MM.1S (cell line): ENCODE measurements around the gene MLLT10.
"Not testable (repeated sequence)": the region's sequence is repeated elsewhere in the genome, so short reads cannot be mapped to it uniquely, and the experiment has no call there.

Experiments
- DNase-seq: peaks from one replicate; pipeline ENCODE4 v3.0.0-alpha.2; 2015
- H2AFZ ChIP-seq: fragments of 300-600 bp; sonication (generic); 2 replicates; pipeline ENCODE4 v1.6.0; 2016; ENCODE audit warnings: antibody characterized with exemption, low read length
- H3F3A ChIP-seq: fragments of 300-600 bp; sonication (generic); 2 replicates; pipeline ENCODE4 v1.6.1; 2016; ENCODE audit warnings: mild to moderate bottlenecking, antibody characterized with exemption, low read length, moderate library complexity, mixed read lengths; ENCODE audit not compliant: insufficient read depth
- H3K27ac ChIP-seq: fragments of 300-600 bp; sonication (generic); 2 replicates; pipeline ENCODE4 v1.5.1; 2016; ENCODE audit warnings: mild to moderate bottlenecking, low read length
- H3K27me3 ChIP-seq: fragments of 300-600 bp; sonication (generic); replicated peaks from 2 replicates; pipeline ENCODE4 v1.6.0; 2016; ENCODE audit warnings: low read length; ENCODE audit not compliant: insufficient read depth
- H3K36me3 ChIP-seq: fragments of 300-600 bp; sonication (generic); replicated peaks from 2 replicates; pipeline ENCODE4 v1.6.1; 2016; ENCODE audit warnings: mild to moderate bottlenecking, low read length, mixed read lengths; ENCODE audit not compliant: insufficient read depth
- H3K4me1 ChIP-seq: fragments of 300-600 bp; sonication (generic); 2 replicates; pipeline ENCODE4 v1.6.1; 2016; ENCODE audit warnings: low read length, mixed read lengths
- H3K4me2 ChIP-seq: fragments of 300-600 bp; sonication (generic); 2 replicates; pipeline ENCODE4 v1.6.0; 2016; ENCODE audit warnings: low read depth, low read length
- H3K4me3 ChIP-seq: fragments of 300-600 bp; sonication (generic); 2 replicates; pipeline ENCODE4 v1.5.1; 2016; ENCODE audit warnings: low read length, mixed read lengths
- H3K79me2 ChIP-seq: fragments of 300-600 bp; sonication (generic); 2 replicates; pipeline ENCODE4 v1.6.1; 2016; ENCODE audit warnings: mixed run types, low read length, mixed read lengths
- H3K9ac ChIP-seq: fragments of 300-600 bp; sonication (generic); 2 replicates; pipeline ENCODE4 v1.6.1; 2016; ENCODE audit warnings: low read length, mixed read lengths
- H3K9me2 ChIP-seq: fragments of 300-600 bp; sonication (generic); replicated peaks from 2 replicates; pipeline ENCODE4 v1.6.1; 2016; ENCODE audit warnings: mild to moderate bottlenecking, low read length, mixed read lengths; ENCODE audit not compliant: insufficient read depth
- H3K9me3 ChIP-seq: fragments of 300-600 bp; sonication (generic); replicated peaks from 2 replicates; pipeline ENCODE4 v1.6.1; 2016; ENCODE audit warnings: mild to moderate bottlenecking, low read length, mixed read lengths; ENCODE audit not compliant: insufficient read depth
- H4K20me1 ChIP-seq: fragments of 300-600 bp; sonication (generic); 2 replicates; pipeline ENCODE4 v1.6.1; 2016; ENCODE audit warnings: mild to moderate bottlenecking, low read length, moderate library complexity, mixed read lengths; ENCODE audit not compliant: insufficient read depth
- CTCF ChIP-seq: fragments of 300-600 bp; sonication (generic); IDR thresholded peaks from 2 replicates; pipeline ENCODE4 v1.5.1; 2016; ENCODE audit warnings: antibody characterized with exemption, low read length, mixed read lengths
- EZH2 ChIP-seq: fragments of 300-600 bp; sonication (generic); optimal IDR thresholded peaks from 2 replicates; pipeline ENCODE3; 2017; ENCODE audit warnings: low read depth, mild to moderate bottlenecking, antibody characterized with exemption, low read length, mixed read lengths
- EZH2phosphoT487 ChIP-seq: fragments of 300-600 bp; sonication (generic); IDR thresholded peaks from 2 replicates; pipeline ENCODE4 v1.6.1; 2018; ENCODE audit warnings: antibody characterized with exemption, low read length

The MLLT10 gene

GRCh38 chr10:21707498-21707897 lies 173.5 kb downstream of the MLLT10 start:
- DNase-seq = no peak
- Histone ChIP-seq H4K20me1 (peaks cover 17% of the 10 kb centered on the region; the same call in 1 of the 2 replicates), H3K27ac (no peak overlapping the region), H3K9me3 (no peaks in the 10 kb centered on the region), H3K79me2 (peaks cover 54% of the 10 kb centered on the region), H3K9ac (no peak overlapping the region), H3K4me2 (no peak overlapping the region), H3F3A (peaks cover 30% of the 10 kb centered on the region), H3K36me3 (no peaks in the 10 kb centered on the region), H2AFZ (no peak overlapping the region), H3K27me3 (no peaks in the 10 kb centered on the region), H3K4me1 (peaks cover 51% of the 10 kb centered on the region), H3K4me3 (no peak overlapping the region), H3K9me2 (no peaks in the 10 kb centered on the region)
- no peak for TF ChIP-seq EZH2

- H3K9me2 ChIP-seq = no peaks in the 10 kb centered on the region
- TF ChIP-seq EZH2phosphoT487 (no peak), EZH2 (no peak), CTCF (no peak)
- no peak overlapping the region for H3K4me2 ChIP-seq
- H3K79me2 ChIP-seq = peaks cover 25% of the 10 kb centered on the region
- H2AFZ ChIP-seq = no peak overlapping the region
- no peak overlapping the region for H3K9ac ChIP-seq
- H4K20me1 ChIP-seq = no peaks in the 10 kb centered on the region
- H3F3A ChIP-seq = peaks cover 24% of the 10 kb centered on the region
- H3K27ac ChIP-seq = no peak overlapping the region
- H3K36me3 ChIP-seq = 0 out of 2 replicates have a peak, but pooled peaks cover 2% of the 10 kb centered on the region
- no peaks in the 10 kb centered on the region for H3K9me3 ChIP-seq
- H3K4me3 ChIP-seq = no peak overlapping the region
- no peaks in the 10 kb centered on the region for H3K27me3 ChIP-seq
- H3K4me1 ChIP-seq = peaks cover 33% of the 10 kb centered on the region
- DNase-seq = no peak
These were observed 178.9 kb downstream of the MLLT10 start for GRCh38 chr10:21712975-21713374.

GRCh38 chr10:21715531-21716195 lies 181.6 kb downstream of the MLLT10 start:
- 0 out of 2 replicates have a peak, but pooled peaks cover 2% of the 10 kb centered on the region for H3K36me3 ChIP-seq
- peaks cover 25% of the 10 kb centered on the region for H3K79me2 ChIP-seq
- H3K27ac ChIP-seq = no peak overlapping the region
- TF ChIP-seq EZH2phosphoT487 = no peak
- TF ChIP-seq EZH2 = no peak
- no peak for TF ChIP-seq CTCF
- DNase-seq = no peak
- peaks cover 19% of the 10 kb centered on the region for H3K4me1 ChIP-seq
- H3F3A ChIP-seq = peaks cover 9% of the 10 kb centered on the region; the same call in 1 of the 2 replicates
- no peak overlapping the region for H3K4me2 ChIP-seq
- no peak overlapping the region for H3K9ac ChIP-seq
- H2AFZ ChIP-seq = no peak overlapping the region
- no peaks in the 10 kb centered on the region for H3K9me2 ChIP-seq
- H3K9me3 ChIP-seq = no peaks in the 10 kb centered on the region
- no peak overlapping the region for H3K4me3 ChIP-seq
- no peaks in the 10 kb centered on the region for H3K27me3 ChIP-seq
- H4K20me1 ChIP-seq = no peaks in the 10 kb centered on the region

GRCh38 chr10:21717437-21718054 lies 183.5 kb downstream of the MLLT10 start:
- not testable (repeated sequence) for H3K9ac ChIP-seq, H3K9me3 ChIP-seq, H3K9me2 ChIP-seq, H3K4me3 ChIP-seq, H3F3A ChIP-seq, H2AFZ ChIP-seq, DNase-seq, H3K36me3 ChIP-seq, H3K27me3 ChIP-seq, H3K27ac ChIP-seq, H3K4me2 ChIP-seq, H4K20me1 ChIP-seq
- Histone ChIP-seq H3K79me2 (peaks cover 12% of the 10 kb centered on the region; the same call in 1 of the 2 replicates), H3K4me1 (peaks cover 10% of the 10 kb centered on the region)
